ENCODE results near the gene PKNOX2.

Gene PKNOX2

GRCh38 chr11:125348141-125348651 is 183.6 kb downstream of the PKNOX2 start:
- no peaks in the 10 kb centered on the region for H3K36me3 ChIP-seq (ENCODE audit: insufficient read depth, low read depth, low read length)
- no peaks in the 10 kb centered on the region for H3K9me3 ChIP-seq (ENCODE audit: insufficient read depth, low read depth, low read length)
- H3K4me3 ChIP-seq (ENCODE audit: low read length) = no peak overlapping the region
- no peak overlapping the region for H3K9ac ChIP-seq (ENCODE audit: low read depth, low read length)
- H3K27ac ChIP-seq (ENCODE audit: low read length) = no peak overlapping the region
- H3K4me1 ChIP-seq (ENCODE audit: insufficient read depth, low read length) = peaks cover 10% of the 10 kb centered on the region; the same call in 1 of the 2 replicates
- H3K27me3 ChIP-seq (ENCODE audit: insufficient read depth, low read length) = peaks cover 23% of the 10 kb centered on the region

GRCh38 chr11:125348674-125349309 is 184.2 kb downstream of the PKNOX2 start:
- Histone ChIP-seq H3K4me3 (ENCODE audit: low read length) (no peak overlapping the region), H3K27me3 (ENCODE audit: insufficient read depth, low read length) (peaks cover 23% of the 10 kb centered on the region), H3K4me1 (ENCODE audit: insufficient read depth, low read length) (peaks cover 7% of the 10 kb centered on the region; the same call in 1 of the 2 replicates), H3K27ac (ENCODE audit: low read length) (no peak overlapping the region), H3K9ac (ENCODE audit: low read depth, low read length) (no peak overlapping the region), H3K36me3 (ENCODE audit: insufficient read depth, low read depth, low read length) (no peaks in the 10 kb centered on the region), H3K9me3 (ENCODE audit: insufficient read depth, low read depth, low read length) (no peaks in the 10 kb centered on the region)

DNA sequence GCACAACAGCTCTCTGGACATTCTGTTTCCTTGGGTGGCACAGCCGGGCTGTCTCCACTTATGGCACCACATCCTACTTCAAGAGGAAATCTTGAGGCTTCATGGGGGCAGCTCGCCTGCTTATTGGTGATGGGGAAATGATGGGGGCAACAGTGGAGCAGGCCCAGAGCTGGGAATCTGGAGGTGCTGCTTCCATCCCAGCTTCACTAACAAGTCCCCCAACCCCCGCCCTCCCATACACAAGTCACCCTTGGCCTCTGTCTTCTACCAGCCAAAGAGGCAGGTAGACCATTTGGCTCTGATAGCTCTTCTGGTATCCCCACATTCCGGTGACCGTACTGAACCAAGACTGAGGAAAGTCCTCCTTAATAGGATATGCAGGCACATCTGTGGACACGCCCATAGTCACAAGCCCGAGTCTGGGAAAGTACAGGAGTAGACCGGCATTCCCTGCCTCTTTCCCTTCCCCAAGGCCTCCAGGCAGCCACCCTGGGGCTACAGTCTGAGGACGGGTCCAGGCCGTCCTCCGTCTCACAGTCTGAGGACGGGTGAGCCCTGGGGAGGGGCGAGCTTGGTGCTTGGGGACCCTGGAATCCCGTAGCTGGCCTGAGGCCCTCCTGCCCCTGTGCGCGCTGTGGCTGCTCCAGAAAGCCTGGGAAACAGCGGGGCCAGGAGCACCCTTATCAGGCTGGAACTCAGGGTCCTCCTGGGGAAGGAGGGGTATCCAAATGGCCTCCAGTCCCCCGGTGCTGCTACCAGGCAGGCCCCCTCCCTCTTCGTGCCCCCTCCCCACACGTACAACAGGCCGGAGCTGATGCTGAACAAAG is 185.9 kb downstream of the PKNOX2 start:
- Histone ChIP-seq H3K27ac (ENCODE audit: low read length) (no peak overlapping the region), H3K4me3 (ENCODE audit: low read length) (no peak overlapping the region), H3K36me3 (ENCODE audit: insufficient read depth, low read depth, low read length) (no peaks in the 10 kb centered on the region), H3K27me3 (ENCODE audit: insufficient read depth, low read length) (peaks cover 23% of the 10 kb centered on the region), H3K4me1 (ENCODE audit: insufficient read depth, low read length) (peaks cover 7% of the 10 kb centered on the region; the same call in 1 of the 2 replicates), H3K9me3 (ENCODE audit: insufficient read depth, low read depth, low read length) (no peaks in the 10 kb centered on the region), H3K9ac (ENCODE audit: low read depth, low read length) (no peak overlapping the region)

DNA sequence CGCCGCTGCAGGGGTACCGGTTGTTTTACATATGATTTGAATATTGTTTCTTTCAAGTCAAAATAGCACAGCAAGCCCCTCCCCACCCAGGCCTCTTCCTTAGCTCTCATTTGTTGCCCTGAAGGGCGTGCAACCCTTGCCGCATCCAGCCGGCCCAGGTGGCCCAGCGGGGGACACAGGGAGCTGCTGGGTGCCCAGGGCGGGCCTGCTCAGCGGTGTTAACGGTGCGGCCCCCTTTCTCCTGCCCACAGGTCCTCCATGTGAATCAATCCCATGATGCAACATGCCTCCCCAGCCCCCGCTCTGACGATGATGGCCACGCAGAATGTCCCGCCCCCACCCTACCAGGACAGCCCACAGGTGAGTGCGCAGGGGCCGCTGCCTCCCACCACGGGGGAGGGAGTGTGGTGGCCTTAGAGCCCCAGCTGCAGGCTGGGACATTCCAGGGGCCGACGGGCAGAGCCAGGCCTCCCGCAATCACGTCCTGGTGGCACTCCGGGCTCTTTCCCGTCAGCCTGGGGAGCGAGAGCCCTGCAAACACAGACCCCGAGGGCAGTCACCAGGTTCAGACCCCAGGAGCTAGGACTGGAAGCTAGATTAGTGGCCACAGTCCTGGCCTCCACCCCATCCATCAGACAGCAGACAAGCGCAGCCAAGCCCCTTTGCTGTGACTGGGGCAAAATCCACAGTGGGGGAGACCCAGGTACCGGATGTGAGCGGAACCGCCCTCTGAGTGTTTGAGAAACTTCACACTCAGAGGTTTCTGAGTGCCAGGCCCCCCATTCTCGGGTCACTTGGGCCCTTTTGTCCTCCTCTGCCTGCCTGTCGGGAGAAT is 186.7 kb downstream of the PKNOX2 start:
- Histone ChIP-seq H3K27me3 (ENCODE audit: insufficient read depth, low read length) (peaks cover 22% of the 10 kb centered on the region), H3K9me3 (ENCODE audit: insufficient read depth, low read depth, low read length) (no peaks in the 10 kb centered on the region), H3K36me3 (ENCODE audit: insufficient read depth, low read depth, low read length) (no peaks in the 10 kb centered on the region), H3K27ac (ENCODE audit: low read length) (no peak overlapping the region), H3K4me1 (ENCODE audit: insufficient read depth, low read length) (peaks cover 7% of the 10 kb centered on the region; the same call in 1 of the 2 replicates), H3K9ac (ENCODE audit: low read depth, low read length) (no peak overlapping the region), H3K4me3 (ENCODE audit: low read length) (no peak overlapping the region)

- peaks cover 7% of the 10 kb centered on the region; the same call in 1 of the 2 replicates for H3K4me1 ChIP-seq (ENCODE audit: insufficient read depth, low read length)
- no peak overlapping the region for H3K4me3 ChIP-seq (ENCODE audit: low read length)
- H3K9me3 ChIP-seq (ENCODE audit: insufficient read depth, low read depth, low read length) = no peaks in the 10 kb centered on the region
- H3K9ac ChIP-seq (ENCODE audit: low read depth, low read length) = no peak overlapping the region
- H3K27me3 ChIP-seq (ENCODE audit: insufficient read depth, low read length) = peaks cover 15% of the 10 kb centered on the region
- no peaks in the 10 kb centered on the region for H3K36me3 ChIP-seq (ENCODE audit: insufficient read depth, low read depth, low read length)
- H3K27ac ChIP-seq (ENCODE audit: low read length) = no peak overlapping the region
These were observed 187.3 kb downstream of the PKNOX2 start for GRCh38 chr11:125351868-125352250.

DNA sequence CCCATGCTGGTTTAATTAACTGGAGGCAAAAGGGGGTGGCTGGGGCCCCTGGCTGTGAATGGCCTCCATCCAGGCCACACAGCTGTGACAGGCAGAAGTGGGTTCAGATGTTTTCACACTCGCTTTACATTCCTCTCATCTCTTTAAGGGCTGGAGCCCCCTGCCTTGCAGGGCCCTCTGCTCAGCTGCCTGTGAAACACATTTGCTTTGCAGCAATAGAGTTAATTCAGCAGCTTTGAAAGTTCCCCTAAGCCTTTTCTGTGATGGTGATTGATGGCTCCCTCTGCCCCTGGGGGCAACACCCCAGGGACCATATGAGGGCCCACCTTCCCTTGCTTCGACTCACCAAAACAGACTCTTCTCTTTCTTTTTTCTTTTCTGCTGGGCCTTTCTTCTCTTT is 192.2 kb downstream of the PKNOX2 start:
- Histone ChIP-seq H3K27me3 (ENCODE audit: insufficient read depth, low read length) (no peaks in the 10 kb centered on the region), H3K4me3 (ENCODE audit: low read length) (no peak overlapping the region)

DNA sequence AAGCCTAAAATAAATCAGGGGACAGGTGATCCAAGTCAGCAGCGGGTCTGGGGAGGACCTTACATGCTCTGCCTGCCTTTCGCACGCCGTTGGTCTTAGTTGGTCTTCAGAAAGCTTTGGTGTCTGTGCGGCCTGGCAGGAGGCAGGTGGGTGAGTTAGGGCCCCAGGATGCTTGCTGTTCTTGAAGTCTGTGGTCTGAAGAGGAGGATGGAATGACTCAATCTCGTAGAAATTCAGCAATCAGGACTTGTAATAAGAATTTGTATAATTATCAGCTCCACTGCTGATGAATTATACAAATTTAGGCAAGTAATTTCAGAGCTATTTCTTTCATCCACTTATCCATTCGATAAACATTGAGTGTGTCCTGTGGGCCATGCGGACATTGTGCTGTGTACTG is 193.0 kb downstream of the PKNOX2 start:
- Histone ChIP-seq H3K4me3 (ENCODE audit: low read length) (no peak overlapping the region), H3K9ac (ENCODE audit: low read depth, low read length) (no peak overlapping the region), H3K9me3 (ENCODE audit: insufficient read depth, low read depth, low read length) (no peaks in the 10 kb centered on the region), H3K27me3 (ENCODE audit: insufficient read depth, low read length) (no peaks in the 10 kb centered on the region), H3K4me1 (ENCODE audit: insufficient read depth, low read length) (no peaks in the 10 kb centered on the region), H3K27ac (ENCODE audit: low read length) (no peak overlapping the region), H3K36me3 (ENCODE audit: insufficient read depth, low read depth, low read length) (no peaks in the 10 kb centered on the region)

More for the DNA sequence above, 192.2 kb downstream of the PKNOX2 start:
- Histone ChIP-seq H3K36me3 (ENCODE audit: insufficient read depth, low read depth, low read length) (no peaks in the 10 kb centered on the region), H3K9ac (ENCODE audit: low read depth, low read length) (no peak overlapping the region), H3K9me3 (ENCODE audit: insufficient read depth, low read depth, low read length) (no peaks in the 10 kb centered on the region), H3K4me1 (ENCODE audit: insufficient read depth, low read length) (no peaks in the 10 kb centered on the region), H3K27ac (ENCODE audit: low read length) (no peak overlapping the region)

GRCh38 chr11:125358254-125358840 is 193.8 kb downstream of the PKNOX2 start:
- no peak overlapping the region for H3K27ac ChIP-seq (ENCODE audit: low read length)
- H3K4me1 ChIP-seq (ENCODE audit: insufficient read depth, low read length) = no peaks in the 10 kb centered on the region
- H3K36me3 ChIP-seq (ENCODE audit: insufficient read depth, low read depth, low read length) = no peaks in the 10 kb centered on the region
- no peaks in the 10 kb centered on the region for H3K27me3 ChIP-seq (ENCODE audit: insufficient read depth, low read length)
- no peak overlapping the region for H3K9ac ChIP-seq (ENCODE audit: low read depth, low read length)
- no peak overlapping the region for H3K4me3 ChIP-seq (ENCODE audit: low read length)
- H3K9me3 ChIP-seq (ENCODE audit: insufficient read depth, low read depth, low read length) = no peaks in the 10 kb centered on the region

GRCh38 chr11:125359130-125359529 is 194.6 kb downstream of the PKNOX2 start:
- H3K36me3 ChIP-seq (ENCODE audit: insufficient read depth, low read depth, low read length) = no peaks in the 10 kb centered on the region

GRCh38 chr11:125360066-125360465 is 195.5 kb downstream of the PKNOX2 start:
- H3K27ac ChIP-seq (ENCODE audit: low read length) = no peak overlapping the region
- no peaks in the 10 kb centered on the region for H3K27me3 ChIP-seq (ENCODE audit: insufficient read depth, low read length)
- H3K9ac ChIP-seq (ENCODE audit: low read depth, low read length) = no peak overlapping the region
- no peaks in the 10 kb centered on the region for H3K4me1 ChIP-seq (ENCODE audit: insufficient read depth, low read length)
- H3K36me3 ChIP-seq (ENCODE audit: insufficient read depth, low read depth, low read length) = no peaks in the 10 kb centered on the region
- H3K9me3 ChIP-seq (ENCODE audit: insufficient read depth, low read depth, low read length) = no peaks in the 10 kb centered on the region
- no peak overlapping the region for H3K4me3 ChIP-seq (ENCODE audit: low read length)

More at GRCh38 chr11:125359130-125359529, 194.6 kb downstream of the PKNOX2 start:
- Histone ChIP-seq H3K9ac (ENCODE audit: low read depth, low read length) (no peak overlapping the region), H3K4me1 (ENCODE audit: insufficient read depth, low read length) (no peaks in the 10 kb centered on the region), H3K9me3 (ENCODE audit: insufficient read depth, low read depth, low read length) (no peaks in the 10 kb centered on the region), H3K4me3 (ENCODE audit: low read length) (no peak overlapping the region), H3K27ac (ENCODE audit: low read length) (no peak overlapping the region), H3K27me3 (ENCODE audit: insufficient read depth, low read length) (no peaks in the 10 kb centered on the region)

All from iPS-20b (cell line).